HuH-7 (cell line): ENCODE measurements around the gene TP53I11.

Source experiments
- DNase-seq: peaks from one replicate; pipeline ENCODE4 v3.0.0; 2011; ENCODE audit warnings: low spot score

Gene TP53I11, protein sequence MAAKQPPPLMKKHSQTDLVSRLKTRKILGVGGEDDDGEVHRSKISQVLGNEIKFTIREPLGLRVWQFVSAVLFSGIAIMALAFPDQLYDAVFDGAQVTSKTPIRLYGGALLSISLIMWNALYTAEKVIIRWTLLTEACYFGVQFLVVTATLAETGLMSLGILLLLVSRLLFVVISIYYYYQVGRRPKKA

GRCh38 chr11:44950625-44951476 lies at the start of gene TP53I11:
Gene TP53I11 (minus strand): TSS chr11:44950883. CDS start chr11:44938335, 12,548 bp downstream.
- peak; percentile 81 for DNase-seq

DNA sequence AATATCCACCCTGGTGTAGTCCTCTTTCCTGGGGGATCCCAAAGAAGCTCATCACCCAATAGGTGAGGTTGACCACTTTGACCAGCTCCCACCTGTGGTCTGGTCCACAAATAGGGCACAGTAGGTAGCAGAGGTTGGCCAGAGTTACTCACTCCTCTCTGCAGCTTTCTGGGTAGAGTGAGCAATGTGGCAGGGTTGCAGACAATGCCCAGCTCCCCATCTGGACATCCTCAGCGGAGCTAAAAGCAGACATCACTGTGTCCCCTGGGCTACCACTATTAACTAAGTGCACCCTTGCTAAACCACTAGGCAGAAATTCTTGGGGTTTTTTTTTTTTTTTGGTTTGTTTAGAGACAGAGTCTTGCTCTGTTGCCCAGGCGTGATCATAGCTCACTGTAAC lies 48.4 kb upstream of the TP53I11 start:
- no peak for DNase-seq

DNA sequence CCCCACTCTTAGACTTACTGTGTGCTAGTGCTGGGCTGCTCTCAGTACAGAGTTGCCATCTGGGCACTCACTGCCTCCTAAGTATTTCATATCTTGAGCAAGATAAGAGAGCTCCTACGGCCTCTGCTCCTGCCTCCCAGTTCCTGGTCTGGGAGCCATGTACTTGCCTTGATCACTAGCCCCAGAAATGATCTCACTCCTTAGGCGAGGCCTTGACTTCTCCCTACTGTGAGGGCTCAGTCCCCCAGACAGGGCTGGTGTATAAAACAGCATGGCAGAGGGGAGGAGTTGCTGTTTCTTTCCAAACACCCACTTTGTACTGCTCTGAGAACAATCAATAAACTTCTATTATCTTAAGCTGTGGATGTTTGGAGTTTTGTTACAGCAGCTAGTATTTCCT lies 47.4 kb upstream of the TP53I11 start:
- DNase-seq: no peak

- no peak for DNase-seq
Observed at GRCh38 chr11:44997566-44997965, 46.9 kb upstream of the TP53I11 start.

DNA sequence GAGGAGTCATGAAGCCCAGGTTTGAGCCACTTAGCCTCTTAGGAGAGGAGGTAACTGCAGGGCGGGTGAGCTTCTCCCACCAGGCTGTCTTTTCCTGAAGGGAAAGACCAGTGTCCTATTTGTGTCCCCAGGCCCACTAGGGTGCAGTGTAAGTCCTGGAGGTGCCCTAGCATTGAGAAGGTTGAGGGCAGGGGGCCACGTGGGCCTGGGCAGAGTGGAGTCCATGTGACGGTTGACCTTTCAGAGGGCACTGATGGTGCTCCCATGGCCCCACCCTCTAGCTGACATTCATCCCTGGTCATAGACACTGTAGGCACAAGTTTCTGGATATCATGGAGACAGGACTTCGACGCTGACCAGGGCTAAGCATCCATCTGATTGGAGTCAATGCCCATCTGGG lies 44.1 kb upstream of the TP53I11 start:
- no peak for DNase-seq

DNA sequence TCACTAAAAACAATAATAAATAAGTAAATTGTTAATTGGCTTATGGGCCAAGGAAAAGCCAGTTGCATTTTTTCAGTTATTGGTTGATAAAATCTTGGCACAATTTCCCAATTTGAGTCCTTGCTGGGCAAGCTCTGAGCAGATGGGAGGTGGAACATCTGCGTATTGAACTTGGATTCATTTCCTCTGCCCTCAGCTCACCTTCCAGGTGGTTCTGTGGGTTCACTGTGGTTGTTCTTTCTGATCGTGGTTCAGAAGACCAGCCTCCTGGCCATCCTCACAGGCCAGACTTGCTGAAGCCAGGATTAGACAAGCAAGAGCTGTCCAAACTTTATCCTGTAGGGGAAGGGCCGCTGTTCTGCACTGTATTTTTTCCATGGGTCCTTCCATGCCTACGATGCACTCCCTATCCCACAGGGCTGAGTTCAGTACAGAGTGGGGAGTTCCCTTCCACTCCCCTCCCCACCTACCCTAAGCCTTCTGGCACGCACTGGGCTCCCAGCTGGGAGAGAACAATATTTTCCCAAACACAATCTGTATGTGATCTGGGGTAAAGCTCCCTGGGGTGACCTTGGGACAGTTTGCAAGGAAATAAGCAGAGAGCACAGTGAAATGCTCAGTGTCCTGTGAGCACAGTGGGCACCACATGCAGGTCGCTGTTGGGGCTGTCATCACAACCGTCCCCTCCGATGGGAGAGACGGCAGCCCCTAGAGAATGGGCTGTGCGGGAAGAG lies 43.5 kb upstream of the TP53I11 start:
- no peak for DNase-seq

DNA sequence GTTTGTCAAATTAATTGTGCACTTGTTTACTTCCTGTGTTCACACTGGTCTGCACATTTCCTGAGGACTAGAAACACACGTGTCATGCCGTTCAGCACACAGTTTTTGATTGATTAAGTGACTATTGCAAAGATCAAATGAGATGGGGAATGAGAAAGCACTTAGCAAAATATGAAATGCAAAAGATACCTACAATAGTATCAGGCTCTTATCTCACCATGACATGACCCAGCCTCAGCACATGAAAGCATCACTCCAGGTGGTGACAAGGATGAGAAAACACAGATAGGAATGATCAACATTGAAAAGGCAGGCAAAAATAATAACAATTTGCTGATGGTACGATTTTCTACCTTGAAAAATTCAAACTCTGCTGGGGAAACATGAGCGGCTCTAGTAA lies 42.1 kb upstream of the TP53I11 start:
- DNase-seq: no peak

GRCh38 chr11:44992181-44992582 lies 41.5 kb upstream of the TP53I11 start:
- no peak for DNase-seq

DNA sequence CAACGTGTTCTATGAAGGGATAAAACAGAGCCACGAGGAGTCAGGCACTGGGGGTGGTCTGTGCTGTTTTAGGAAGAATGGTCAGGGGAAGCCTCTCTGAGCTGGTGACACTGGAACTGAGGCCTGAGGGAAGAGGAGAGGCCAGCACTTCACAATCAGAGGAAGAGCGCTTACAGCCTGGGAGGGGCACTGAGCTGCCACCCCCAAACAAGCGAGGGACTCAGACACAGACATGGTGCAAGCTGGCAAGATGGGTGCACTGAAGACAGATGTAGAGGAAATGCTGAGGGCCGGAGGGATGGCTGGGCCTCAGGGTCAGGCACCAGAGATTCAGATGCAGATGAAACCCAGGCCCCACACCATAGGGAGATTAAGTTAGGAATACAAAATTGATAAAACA lies 40.0 kb upstream of the TP53I11 start:
- no peak for DNase-seq

- DNase-seq: no peak
Observed at GRCh38 chr11:44989831-44990566, 39.3 kb upstream of the TP53I11 start.

DNA sequence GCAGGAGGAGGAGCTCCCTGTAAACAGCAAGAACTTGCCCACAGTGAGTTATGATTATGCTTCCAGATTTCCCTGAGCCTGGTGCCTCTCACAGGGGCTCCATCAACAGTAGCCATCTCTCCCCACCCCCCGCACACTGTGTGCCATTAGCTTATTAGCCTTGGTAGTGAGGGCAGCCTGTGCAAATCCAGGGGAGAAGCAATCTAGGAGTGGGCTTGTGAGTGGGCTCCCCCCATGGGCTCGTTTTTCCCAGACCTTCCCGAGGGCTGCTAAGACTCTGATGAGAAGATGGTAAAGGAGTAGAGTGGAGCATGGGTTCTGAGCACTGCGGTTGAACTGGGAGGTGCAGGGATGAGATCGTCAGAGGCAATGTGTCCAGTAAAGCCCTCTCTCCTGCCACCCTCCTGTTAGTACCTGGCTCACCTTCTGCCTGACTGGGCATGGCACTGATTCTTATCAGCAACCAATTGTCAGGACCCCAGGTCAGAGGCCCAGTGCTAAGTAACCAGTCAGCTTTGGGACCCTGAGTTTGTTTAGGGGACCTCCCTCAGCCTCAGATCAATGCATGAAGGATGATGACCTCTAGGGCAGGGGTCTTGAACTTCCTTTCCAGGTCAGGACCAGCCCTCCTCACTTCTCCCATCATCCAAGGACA lies 38.4 kb upstream of the TP53I11 start:
- DNase-seq: no peak

GRCh38 chr11:44988111-44988510 lies 37.4 kb upstream of the TP53I11 start:
- DNase-seq: no peak

DNA sequence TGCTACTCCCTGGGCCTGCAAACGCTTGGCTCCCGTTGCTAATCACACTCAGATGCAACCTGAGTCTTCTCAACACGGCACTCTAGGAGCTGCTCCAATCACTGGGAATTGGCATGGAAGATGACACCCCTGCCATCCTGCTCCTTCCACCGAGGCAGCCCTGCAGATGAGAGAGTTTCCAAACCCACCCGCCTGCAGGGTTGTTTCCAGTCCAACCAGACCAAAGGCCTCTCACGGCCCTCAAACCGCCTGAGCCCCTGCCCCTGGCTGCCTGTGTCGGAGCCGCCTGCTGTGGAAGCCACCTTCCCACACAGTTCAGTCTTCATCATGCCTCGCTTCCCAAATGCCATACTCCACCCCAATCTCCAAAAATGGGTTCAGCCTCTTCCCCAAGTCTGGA lies 36.8 kb upstream of the TP53I11 start:
- DNase-seq: no peak

DNA sequence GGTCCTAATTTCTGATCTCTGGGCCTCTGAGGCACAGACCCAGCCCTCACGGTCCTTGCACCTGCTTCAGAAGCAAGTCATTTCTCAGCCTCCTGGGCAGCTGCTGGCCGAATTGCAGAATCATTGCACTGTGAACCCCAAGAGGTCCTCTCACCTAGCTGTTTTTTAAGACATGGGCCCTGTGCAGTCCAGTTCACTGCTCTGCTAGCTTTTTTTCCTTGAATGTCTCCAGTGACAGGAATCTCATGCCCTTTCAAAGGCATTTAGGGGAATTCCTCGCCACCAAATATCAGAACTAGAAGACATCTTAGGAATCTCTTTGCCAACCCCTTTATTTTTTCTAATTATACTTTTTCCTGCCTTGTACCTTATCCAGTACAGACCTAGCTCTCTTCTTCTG lies 35.6 kb upstream of the TP53I11 start:
- DNase-seq: no peak

- DNase-seq: no peak
Observed at GRCh38 chr11:44985721-44986120, 35.0 kb upstream of the TP53I11 start.

DNA sequence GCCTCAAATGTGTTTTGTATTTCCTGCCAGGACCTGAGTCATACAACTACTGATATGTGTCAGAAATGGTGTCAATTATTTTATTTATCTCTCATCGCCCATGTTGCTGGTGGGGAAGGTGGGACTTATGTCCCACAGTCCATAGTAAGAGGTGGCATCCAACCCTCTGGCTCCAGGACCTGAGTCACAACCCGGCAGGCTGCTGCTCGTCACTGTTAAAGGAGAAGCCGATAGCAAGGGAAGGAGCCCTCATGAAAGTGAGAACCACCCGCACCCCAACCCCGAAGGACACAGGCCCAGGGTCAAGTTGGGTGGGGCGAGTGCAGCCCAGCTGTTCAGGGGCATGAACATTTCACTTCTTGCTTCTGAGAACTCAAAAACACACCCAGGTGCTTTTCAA lies 33.1 kb upstream of the TP53I11 start:
- no peak for DNase-seq

- no peak for DNase-seq
Observed at GRCh38 chr11:44982496-44983062, 31.9 kb upstream of the TP53I11 start.

DNA sequence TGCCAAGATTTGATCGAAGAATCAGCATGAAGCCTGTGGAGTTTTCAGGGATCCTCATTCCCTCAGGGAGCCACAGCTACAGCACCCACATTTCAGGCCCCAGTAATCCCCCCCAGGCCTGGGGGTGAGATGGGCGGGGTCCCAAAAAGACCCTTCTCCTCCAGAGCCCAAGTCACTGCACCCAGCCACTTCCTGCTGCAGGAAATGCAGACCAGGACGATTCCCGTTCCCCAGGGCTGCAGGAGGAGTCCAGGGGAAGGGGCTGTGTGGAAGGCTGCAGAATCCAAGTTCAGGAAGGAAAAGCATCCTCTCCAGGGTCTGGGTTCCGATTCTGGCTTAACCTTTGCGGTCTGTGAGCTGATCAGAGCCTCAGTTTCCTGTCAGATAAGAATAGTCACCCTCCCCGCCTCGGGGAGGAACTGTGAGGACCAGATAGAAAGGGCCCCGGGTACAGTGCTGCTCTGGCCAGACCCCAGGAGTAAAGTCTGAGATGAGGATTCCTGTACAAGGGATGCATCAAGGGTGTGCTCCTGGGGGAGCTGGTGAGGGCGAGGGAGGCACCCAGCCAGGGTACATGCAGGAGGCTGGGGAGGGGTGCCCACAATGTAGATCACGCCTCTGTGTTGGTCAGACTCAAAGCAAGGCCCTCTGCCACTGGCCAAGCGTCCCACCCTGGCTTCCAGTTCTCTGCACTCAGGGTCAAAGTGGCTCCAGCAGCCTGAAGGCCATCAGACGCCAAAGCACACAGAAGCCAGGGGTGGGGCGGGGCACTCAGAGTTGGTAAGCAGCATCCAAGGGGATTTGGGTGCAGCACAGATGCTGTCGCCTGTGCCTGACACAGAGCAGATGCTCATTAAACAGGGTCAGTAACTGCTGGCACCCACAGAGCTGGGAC lies 30.1 kb upstream of the TP53I11 start:
- DNase-seq: no peak

GRCh38 chr11:44979543-44980399 lies 29.1 kb upstream of the TP53I11 start:
- DNase-seq: no peak
